ENCODE results near the gene SCFD1.

GRCh38 chr14:30625533-30625932, 3.4 kb downstream of the SCFD1 start:
- no peak for TF ChIP-seq POLR2A (IDR thresholded peaks at IDR 0.05)
- TF ChIP-seq, protein P1, sequence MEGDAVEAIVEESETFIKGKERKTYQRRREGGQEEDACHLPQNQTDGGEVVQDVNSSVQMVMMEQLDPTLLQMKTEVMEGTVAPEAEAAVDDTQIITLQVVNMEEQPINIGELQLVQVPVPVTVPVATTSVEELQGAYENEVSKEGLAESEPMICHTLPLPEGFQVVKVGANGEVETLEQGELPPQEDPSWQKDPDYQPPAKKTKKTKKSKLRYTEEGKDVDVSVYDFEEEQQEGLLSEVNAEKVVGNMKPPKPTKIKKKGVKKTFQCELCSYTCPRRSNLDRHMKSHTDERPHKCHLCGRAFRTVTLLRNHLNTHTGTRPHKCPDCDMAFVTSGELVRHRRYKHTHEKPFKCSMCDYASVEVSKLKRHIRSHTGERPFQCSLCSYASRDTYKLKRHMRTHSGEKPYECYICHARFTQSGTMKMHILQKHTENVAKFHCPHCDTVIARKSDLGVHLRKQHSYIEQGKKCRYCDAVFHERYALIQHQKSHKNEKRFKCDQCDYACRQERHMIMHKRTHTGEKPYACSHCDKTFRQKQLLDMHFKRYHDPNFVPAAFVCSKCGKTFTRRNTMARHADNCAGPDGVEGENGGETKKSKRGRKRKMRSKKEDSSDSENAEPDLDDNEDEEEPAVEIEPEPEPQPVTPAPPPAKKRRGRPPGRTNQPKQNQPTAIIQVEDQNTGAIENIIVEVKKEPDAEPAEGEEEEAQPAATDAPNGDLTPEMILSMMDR (IDR thresholded peaks at IDR 0.05): no peak
